Measurements from ENCODE around the gene PITX1. TPM values are rescaled to one million over a fixed set of nuclear protein-coding genes. Genes with fewer than 3 reads are reported as not detected.

Gene PITX1
- total RNA-seq, 6 experiments from 2014 or later, result not detected

GRCh38 chr5:134982230-134982629 is 51.8 kb downstream of the PITX1 start:
- TF ChIP-seq CTCF (IDR thresholded peaks at IDR 0.05), result no peak
- Histone ChIP-seq H3K9me3 (no peaks in the 10 kb centered on the region), H3K27ac (no peak overlapping the region), H3K4me1 (no peaks in the 10 kb centered on the region), H3K36me3 (no peaks in the 10 kb centered on the region), H3K27me3 (no peaks in the 10 kb centered on the region), H3K4me3 (no peak overlapping the region)
- WGBS (ENCODE audit: insufficient coverage, low coverage, low lambda C conversion rate, missing lambda C conversion rate), result 100% methylated on average over 1 of the region's 1 CpG
- DNase-seq (no peak), ATAC-seq (no peak)
- intact Hi-C loops (cut with DNase I), result no loop called here

- DNase-seq, result no peak
- TF ChIP-seq POLR2A (IDR thresholded peaks at IDR 0.05), result no peak
- no peak for TF ChIP-seq CTCF (IDR thresholded peaks at IDR 0.05)
- Histone ChIP-seq H3K4me1 (no peaks in the 10 kb centered on the region), H3K36me3 (no peaks in the 10 kb centered on the region), H3K27me3 (no peaks in the 10 kb centered on the region), H3K9me3 (no peaks in the 10 kb centered on the region), H3K4me3 (no peak overlapping the region), H3K27ac (no peak overlapping the region)
- ATAC-seq, result no peak
- intact Hi-C loops (cut with DNase I), result no loop called here
- 81% methylated on average over 3 of the region's 3 CpGs for WGBS (ENCODE audit: insufficient coverage, low coverage, low lambda C conversion rate, missing lambda C conversion rate)
Measured at GRCh38 chr5:134979416-134979815, 54.6 kb downstream of the PITX1 start.

Other genes with a start within 250 kb of the PITX1 start
- gene C5orf24, start 188.3 kb downstream of the PITX1 start, total RNA-seq, result 10 to 100 TPM; 19.0 to 41.8 (median 30.2) TPM
- 10 to 100 TPM; 20.8 to 30.9 (median 28.2) TPM for gene TXNDC15, start 159.9 kb downstream of the PITX1 start, total RNA-seq
- 10 to 100 TPM in 4 of 6 experiments, 1 to 10 TPM in 2; 4.9 to 11.9 (median 10.8) TPM for gene PCBD2, start 129.1 kb downstream of the PITX1 start, total RNA-seq
- gene CATSPER3, start 66.3 kb downstream of the PITX1 start, total RNA-seq, result 1 to 10 TPM in 1 of 6 experiments, under 1 TPM in 3, not detected in 2; 0.29 to 1.1 (median 0.81) TPM

Measured in right lobe of liver (tissue), 6 donors.